AG09309 (cell line): ENCODE data around the gene ARMC6.

Experiments
- DNase-seq: peaks from one replicate; pipeline ENCODE4 v3.0.0-alpha.2; 2010; ENCODE audit warnings: low read depth
- H3K4me3 ChIP-seq: 2 replicates; pipeline ENCODE4 v1.5.1; 2011; ENCODE audit warnings: mild to moderate bottlenecking, low read depth, low read length, moderate library complexity; ENCODE audit not compliant: control insufficient read depth
- TF ChIP-seq, protein P1 (sequence below): IDR thresholded peaks from 2 replicates; pipeline ENCODE4 v1.5.1; 2011; ENCODE audit warnings: mild to moderate bottlenecking, low read depth, low read length, inconsistent platforms; ENCODE audit not compliant: insufficient read depth, control insufficient read depth; ENCODE audit errors: missing control alignments

ARMC6 gene

DNA sequence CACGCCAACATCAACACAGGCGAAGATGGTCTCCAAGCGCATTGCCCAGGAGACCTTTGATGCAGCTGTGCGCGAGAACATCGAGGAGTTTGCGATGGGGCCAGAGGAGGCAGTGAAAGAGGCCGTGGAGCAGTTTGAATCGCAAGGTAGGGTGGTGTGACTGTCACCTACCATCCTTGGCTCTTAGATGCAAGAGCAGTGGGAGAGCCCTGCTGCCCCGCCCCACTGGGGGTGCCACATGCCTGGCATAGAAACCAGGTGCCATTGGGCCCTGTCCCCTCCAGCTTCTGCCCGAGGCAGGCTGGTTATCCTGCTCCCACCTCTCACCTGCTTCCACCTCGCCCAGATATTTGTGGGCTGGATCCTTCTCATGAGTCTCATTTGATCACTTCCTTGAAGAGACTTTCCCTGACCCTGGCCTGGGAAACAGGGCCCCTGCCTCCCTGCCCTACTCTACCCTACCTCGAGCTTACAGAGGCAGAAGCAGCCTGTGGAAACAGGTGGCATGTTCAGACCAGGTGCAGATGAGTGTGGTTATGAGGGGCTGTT, 9.4 kb downstream of the ARMC6 start:
- TF ChIP-seq, protein P1, sequence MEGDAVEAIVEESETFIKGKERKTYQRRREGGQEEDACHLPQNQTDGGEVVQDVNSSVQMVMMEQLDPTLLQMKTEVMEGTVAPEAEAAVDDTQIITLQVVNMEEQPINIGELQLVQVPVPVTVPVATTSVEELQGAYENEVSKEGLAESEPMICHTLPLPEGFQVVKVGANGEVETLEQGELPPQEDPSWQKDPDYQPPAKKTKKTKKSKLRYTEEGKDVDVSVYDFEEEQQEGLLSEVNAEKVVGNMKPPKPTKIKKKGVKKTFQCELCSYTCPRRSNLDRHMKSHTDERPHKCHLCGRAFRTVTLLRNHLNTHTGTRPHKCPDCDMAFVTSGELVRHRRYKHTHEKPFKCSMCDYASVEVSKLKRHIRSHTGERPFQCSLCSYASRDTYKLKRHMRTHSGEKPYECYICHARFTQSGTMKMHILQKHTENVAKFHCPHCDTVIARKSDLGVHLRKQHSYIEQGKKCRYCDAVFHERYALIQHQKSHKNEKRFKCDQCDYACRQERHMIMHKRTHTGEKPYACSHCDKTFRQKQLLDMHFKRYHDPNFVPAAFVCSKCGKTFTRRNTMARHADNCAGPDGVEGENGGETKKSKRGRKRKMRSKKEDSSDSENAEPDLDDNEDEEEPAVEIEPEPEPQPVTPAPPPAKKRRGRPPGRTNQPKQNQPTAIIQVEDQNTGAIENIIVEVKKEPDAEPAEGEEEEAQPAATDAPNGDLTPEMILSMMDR, result no peak
- DNase-seq, result no peak

DNA sequence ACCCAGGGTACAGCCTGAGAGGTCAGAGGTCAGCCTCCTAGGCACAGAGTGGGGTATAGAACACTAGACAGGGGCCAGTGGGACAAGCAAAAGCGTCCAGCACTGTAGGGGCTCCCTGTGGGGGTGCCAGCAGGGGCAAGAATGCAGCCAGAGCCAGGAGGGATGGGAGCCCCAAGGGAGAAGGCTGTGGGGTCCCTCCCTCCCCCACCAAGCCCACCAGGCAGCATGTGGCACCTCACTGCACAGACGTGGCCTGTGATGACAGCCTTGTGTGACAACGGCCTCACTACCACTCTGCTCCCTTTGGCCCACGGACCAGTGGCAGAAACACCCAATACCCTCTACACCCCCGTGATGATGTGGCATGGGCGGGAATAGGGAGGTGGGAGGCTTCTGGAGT, 10.1 kb downstream of the ARMC6 start:
- TF ChIP-seq, protein P1, result no peak
- no peak overlapping the region for H3K4me3 ChIP-seq
- no peak for DNase-seq

More for the DNA sequence above, 9.4 kb downstream of the ARMC6 start:
- no peak overlapping the region for H3K4me3 ChIP-seq

DNA sequence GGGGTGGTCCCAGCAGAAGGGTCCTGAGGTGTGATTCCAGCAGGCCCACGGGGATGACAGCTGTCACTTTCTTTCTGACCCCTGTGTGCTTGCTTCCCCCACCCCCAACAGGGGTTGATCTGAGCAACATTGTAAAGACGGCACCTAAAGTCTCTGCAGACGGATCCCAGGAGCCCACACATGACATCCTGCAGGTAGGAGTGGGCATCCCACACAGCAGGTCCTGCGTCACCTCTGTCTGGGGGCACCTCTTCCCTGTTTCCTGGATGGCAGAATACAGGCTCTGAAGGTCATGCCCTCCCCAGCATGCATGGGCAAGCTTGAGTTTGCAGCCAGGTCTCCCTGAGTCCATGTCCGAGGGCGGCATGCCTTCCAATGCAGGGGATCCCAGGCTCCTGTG, 10.5 kb downstream of the ARMC6 start:
- no peak for DNase-seq

DNA sequence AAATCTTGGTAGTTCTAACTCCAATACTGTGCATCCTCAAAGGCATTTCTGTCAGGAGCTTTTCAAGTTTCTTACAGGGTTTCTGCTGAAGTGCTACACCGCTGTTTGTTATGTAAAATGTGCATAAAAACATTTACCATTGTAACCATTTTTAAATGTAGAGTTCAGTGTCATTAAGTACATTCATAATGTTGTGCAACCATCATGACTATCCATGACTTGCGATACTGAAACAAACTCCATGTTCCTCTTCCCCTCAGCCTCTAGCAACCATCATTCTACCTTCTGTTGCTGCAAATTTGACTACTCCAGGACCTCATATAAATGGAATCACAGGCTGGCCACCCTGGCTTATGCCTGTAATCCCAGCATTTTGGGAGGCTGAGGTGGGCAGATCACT, 16.0 kb downstream of the ARMC6 start:
- H3K4me3 ChIP-seq, result no peak overlapping the region
- no peak for DNase-seq
- TF ChIP-seq, protein P1, result no peak

More for the DNA sequence above, 10.5 kb downstream of the ARMC6 start:
- TF ChIP-seq, protein P1, result no peak
- no peak overlapping the region for H3K4me3 ChIP-seq

DNA sequence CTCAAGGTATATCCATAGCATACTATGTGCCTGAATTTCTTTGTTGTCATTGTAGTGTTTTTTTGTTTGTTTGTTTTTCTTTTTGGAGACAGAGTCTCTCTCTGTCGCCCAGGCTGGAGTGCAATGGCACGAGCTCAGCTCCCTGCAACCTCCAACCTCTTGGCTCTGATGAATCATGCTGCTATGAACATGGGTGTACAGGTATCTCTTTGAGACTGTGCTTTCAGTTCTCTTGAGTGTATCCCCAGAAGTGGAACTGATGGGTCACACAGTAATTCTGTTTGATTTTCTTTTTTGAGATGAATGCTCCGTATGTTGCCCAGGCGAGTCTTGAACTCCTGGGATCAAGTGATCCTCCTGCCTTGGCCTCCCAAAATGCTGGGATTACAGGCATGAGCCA, 16.7 kb downstream of the ARMC6 start:
- TF ChIP-seq, protein P1, result no peak
- DNase-seq, result no peak
- H3K4me3 ChIP-seq, result no peak overlapping the region

DNA sequence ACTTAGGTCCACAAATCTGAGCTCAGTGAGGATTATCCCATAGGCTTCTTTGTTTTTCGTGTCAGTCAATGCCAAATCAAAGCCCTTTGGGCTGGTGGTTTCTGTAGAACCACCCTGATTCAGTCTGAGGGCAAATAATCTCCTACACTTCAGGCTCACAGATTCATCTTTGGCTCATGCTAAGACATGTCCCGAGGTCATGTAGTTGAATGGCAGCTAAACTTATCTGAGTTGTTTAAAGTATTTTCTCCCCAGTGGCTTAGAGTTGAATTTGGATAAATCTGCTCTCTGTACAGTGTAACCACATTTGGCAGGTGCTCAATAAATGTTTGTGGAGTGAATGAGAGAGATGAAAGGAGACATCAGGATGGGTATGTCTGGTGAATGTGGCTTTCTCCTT, 17.3 kb downstream of the ARMC6 start:
- no peak overlapping the region for H3K4me3 ChIP-seq
- no peak for DNase-seq
- TF ChIP-seq, protein P1, result no peak
